GM19035 (cell line): Measurements from ENCODE around the gene OGFRL1.
A peak's percentile ranks its signal among the peaks of the same experiment; 100 is the strongest.

Experiments
- ATAC-seq: cut with Tn5 transposase; IDR thresholded peaks from one replicate; pipeline ENCODE4 v1.9.1; 2021; ENCODE audit not compliant: unreplicated experiment

Gene OGFRL1

GRCh38 chr6:71284785-71285184 is 3.8 kb upstream of the OGFRL1 start:
- no peak for ATAC-seq

- ATAC-seq: no peak
Observed at GRCh38 chr6:71287038-71287437, 1.6 kb upstream of the OGFRL1 start.

DNA sequence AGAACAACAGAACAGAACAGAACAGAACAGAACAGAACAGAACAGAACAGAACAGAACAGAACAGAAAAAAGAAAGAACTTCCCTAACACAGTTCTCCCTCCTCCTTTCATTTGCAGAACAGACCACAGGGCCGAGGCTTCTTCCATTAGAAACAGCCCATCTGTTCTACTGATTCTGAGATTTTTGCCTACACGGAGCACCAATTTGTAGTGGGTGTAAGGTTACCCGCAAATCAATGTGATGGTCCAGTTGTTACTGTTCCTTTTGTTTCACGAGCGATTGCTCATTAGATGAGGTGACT is 734 bp upstream of the OGFRL1 start:
- no peak for ATAC-seq

GRCh38 chr6:71289039-71289801 is 609 bp downstream of the OGFRL1 start:
- peak; percentile 43 for ATAC-seq

DNA sequence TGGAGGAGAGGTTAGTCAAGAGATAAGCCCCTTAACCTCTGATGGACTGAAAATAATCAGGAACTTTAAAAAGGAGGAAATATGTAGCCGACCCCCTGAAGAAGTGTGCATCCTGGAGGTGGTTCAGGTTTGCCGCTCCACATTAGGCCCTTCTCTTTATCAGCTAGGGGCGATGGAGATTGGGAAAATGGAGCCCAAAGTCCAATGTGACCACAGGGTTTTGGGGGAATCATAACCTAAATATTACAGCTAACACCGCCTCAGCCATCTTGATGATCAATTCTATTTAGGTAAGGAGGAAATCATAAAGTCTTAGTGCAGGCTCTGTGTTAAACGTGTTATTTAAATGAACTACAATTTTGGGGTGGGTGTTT is 1.2 kb downstream of the OGFRL1 start:
- no peak for ATAC-seq

DNA sequence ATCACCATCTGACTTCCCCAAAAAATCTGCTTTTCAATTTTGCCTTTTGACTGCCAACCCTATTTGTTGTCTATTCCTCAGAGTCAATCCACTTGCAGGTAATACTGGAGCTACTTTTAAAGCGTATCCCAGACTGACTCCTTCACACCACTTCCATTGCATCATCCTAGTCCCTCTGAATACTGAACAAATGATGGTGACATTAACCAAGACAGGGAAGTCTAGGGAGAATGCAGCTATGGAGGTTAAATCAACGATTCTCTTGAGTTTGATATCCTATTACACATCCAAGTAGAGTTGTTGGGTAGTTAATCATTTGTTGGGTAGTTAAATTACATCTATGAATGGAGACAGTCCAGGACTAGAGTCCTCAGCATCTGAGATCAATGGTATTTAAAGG is 2.0 kb downstream of the OGFRL1 start:
- no peak for ATAC-seq

- no peak for ATAC-seq
Observed at GRCh38 chr6:71292001-71292400, 3.4 kb downstream of the OGFRL1 start.

DNA sequence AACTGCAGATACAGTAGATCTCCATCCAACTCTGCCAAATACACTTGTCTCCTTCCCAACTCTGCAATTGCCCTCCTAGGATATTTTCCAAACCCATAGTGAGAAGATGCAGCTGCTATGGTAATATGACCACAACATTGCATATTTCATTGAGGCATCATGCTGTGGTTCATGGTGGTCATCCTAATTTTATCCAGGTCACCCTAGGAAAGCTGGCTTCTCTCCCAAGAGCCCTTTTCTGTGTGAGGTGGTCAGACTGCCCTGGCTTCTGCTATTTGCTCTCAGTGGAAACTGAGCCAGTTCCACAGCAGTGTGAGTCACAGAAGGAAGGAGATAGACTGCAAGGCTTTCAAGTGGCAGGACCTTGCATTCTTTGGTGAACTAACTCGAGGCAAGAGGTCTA is 5.5 kb downstream of the OGFRL1 start:
- ATAC-seq: no peak

GRCh38 chr6:71298459-71298858 is 9.8 kb downstream of the OGFRL1 start:
- ATAC-seq: no peak

GRCh38 chr6:71299541-71300470 is 11.2 kb downstream of the OGFRL1 start:
- no peak for ATAC-seq

- no peak for ATAC-seq
Observed at GRCh38 chr6:71300561-71301168, 12.1 kb downstream of the OGFRL1 start.

- ATAC-seq: no peak
Observed at GRCh38 chr6:71301546-71301945, 12.9 kb downstream of the OGFRL1 start.

GRCh38 chr6:71309656-71310055 is 21.0 kb downstream of the OGFRL1 start:
- ATAC-seq: no peak

DNA sequence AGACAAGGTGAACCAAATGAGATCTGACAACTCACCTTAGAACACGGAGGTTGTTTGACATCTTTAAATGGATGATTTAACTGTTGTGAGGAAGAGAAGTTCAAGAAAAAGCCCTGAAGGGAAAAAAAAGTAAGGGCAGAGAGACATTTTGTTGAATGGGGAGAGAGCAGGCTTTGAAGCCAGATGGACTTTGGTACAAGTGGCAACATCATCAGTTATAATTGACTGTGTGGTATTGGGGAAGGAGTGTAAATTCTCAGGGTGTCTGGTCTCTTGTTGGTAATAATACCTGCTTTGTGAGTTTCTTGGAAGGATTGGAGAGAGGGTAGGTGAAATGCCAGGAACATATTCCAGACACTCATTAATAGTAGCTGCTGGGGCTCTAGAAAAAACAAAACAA is 21.6 kb downstream of the OGFRL1 start:
- ATAC-seq: no peak

- ATAC-seq: no peak
Observed at GRCh38 chr6:71312089-71312488, 23.5 kb downstream of the OGFRL1 start.

DNA sequence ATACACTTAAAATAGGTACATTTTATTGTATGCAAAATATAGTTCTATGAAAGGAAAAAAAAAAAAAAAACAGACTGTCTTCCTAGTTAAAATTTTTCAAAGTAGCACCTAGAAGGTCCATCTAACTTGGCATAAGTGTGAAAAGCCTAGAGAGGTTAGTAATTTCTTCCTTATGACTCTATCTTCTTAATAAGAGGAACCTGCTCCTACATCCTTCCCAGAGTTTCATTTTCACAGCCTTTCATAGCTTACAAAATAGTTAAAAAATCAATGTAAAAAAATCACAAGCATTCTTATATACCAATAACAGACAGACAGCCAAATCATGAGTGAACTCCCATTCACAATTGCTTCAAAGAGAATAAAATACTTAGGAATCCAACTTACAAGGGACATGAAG is 28.8 kb downstream of the OGFRL1 start:
- ATAC-seq: no peak

DNA sequence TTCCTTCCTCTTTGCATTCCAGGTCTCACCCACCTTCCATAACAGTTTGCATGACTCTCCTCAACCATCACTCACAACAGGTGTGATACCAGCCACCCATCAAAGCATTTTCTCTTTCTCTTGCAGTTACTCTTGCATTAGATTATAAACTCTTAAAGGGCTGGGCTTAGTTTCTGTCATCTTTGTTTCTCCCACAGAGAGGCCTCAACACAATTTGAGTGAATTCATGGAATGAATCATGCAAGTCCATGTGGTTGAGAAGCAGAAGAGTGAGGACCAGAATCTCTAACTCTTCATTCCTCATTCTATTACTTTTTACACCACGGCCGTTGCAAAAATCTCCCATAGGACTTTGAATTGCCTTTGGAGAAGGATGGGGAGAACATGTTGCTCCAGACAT is 31.4 kb downstream of the OGFRL1 start:
- no peak for ATAC-seq

GRCh38 chr6:71321314-71321713 is 32.7 kb downstream of the OGFRL1 start:
- ATAC-seq: no peak

DNA sequence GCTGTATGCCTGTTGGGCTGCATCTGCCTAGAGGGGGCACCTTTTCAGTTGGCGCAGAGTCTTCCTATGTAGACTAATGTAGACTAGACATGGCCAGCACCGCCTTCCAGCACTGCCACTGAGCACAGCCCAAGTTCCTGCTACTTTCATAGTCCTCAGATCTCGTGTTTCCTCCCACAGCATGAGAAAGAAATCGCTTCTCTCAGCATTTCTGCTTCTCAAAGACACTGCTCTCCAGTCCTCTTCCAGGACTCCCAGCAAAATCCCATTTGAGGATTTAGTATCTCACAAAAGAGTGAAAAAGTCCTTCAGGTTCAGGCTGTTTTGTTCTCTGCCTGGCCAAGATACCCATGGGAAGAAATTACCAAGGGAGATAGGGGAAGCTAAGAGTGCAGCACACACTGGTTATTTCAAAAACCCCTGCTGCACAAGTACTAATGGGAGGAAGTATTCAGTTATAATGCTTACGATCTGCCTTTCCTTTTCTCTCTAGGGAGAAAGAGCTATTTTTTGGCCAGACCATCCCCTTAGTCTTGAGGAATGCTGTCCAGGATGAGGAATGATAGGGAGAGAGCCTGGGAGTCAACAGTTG is 35.7 kb downstream of the OGFRL1 start:
- ATAC-seq: no peak

DNA sequence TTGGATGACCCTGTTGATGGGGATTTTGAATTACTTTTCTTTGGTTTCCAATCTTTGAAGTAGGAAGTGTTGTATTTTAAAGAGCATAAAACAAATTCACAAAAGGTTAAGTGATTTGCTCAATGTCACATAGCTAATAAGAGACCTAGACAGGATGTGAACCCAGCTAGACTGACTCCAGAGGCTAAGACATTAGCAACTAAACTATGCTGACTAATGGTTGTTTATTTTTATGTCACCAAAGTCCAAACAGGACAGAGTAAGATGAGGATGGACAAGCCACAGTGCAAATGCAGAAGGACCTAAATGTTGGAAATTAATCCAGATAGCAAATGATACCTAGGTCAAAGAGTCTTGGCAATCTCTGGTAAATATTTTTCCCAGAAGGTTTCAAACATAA is 38.0 kb downstream of the OGFRL1 start:
- ATAC-seq: no peak

GRCh38 chr6:71330501-71330900 is 41.9 kb downstream of the OGFRL1 start:
- no peak for ATAC-seq

GRCh38 chr6:71332012-71332411 is 43.4 kb downstream of the OGFRL1 start:
- no peak for ATAC-seq
